HepG2 (cell line): Measurements from ENCODE around the gene HARBI1. TPM values are rescaled to one million over a fixed set of nuclear protein-coding genes. Genes with fewer than 3 reads are reported as not detected.

ENCODE experiments used
- ATAD3A ChIP-seq: sonication (generic); formaldehyde crosslinking; IDR thresholded peaks from 2 replicates; pipeline ENCODE4 v1.4.0; 2020; ENCODE audit warnings: missing genetic modification reagents
- CBFB ChIP-seq: sonication (generic); formaldehyde crosslinking; IDR thresholded peaks from 2 replicates; pipeline ENCODE4 v1.4.0; 2020; ENCODE audit warnings: missing genetic modification reagents
- CHD2 ChIP-seq: IDR thresholded peaks from 2 replicates; pipeline ENCODE4 v1.6.1; 2011; ENCODE audit warnings: low read depth, low read length, improper control_type of control experiment
- DNMT1 ChIP-seq: sonication (generic); formaldehyde crosslinking; IDR thresholded peaks from 2 replicates; pipeline ENCODE4 v1.5.1; 2020; ENCODE audit warnings: mild to moderate bottlenecking, missing genetic modification reagents
- JUN ChIP-seq: sonication (generic); formaldehyde crosslinking; IDR thresholded peaks from 2 replicates; pipeline ENCODE4 v1.4.0; 2020; ENCODE audit warnings: mild to moderate bottlenecking, missing genetic modification reagents
- MIER3 ChIP-seq: IDR thresholded peaks from 2 replicates; pipeline ENCODE4 v1.6.1; 2016; ENCODE audit warnings: missing compliant biosample characterization, borderline replicate concordance
- NCOA1 ChIP-seq: sonication (generic); formaldehyde crosslinking; IDR thresholded peaks from 2 replicates; pipeline ENCODE4 v1.9.0; 2021; ENCODE audit warnings: missing genetic modification reagents
- NONO ChIP-seq, 2 experiments: fragments of 450-650 bp in 1 of 2; sonication (generic) in 1 of 2; formaldehyde crosslinking in 1 of 2; IDR thresholded peaks in 1 of 2; conservative IDR thresholded peaks in 1 of 2; 2 replicates each; pipeline versions ENCODE4 v1.6.1 to v1.8.0; 2017 to 2022; ENCODE audit warnings: mild to moderate bottlenecking in 1 of 2, missing genetic modification reagents in 1 of 2, moderate library complexity in 1 of 2
- PHB2 ChIP-seq: fragments of 450-650 bp; IDR thresholded peaks from 2 replicates; pipeline ENCODE4 v1.6.1; 2018; ENCODE audit not compliant: partially characterized antibody
- RAD21 ChIP-seq: fragments of 450-650 bp; formaldehyde crosslinking; IDR thresholded peaks from 2 replicates; pipeline ENCODE4 v1.5.0; 2020; ENCODE audit warnings: mild to moderate bottlenecking
- SMAD9 ChIP-seq: sonication (generic); formaldehyde crosslinking; IDR thresholded peaks from 2 replicates; pipeline ENCODE4 v1.5.1; 2020; ENCODE audit warnings: mild to moderate bottlenecking, missing genetic modification reagents
- SP1 ChIP-seq, 2 experiments: fragments of 450-650 bp in 1 of 2; sonication (generic) in 1 of 2; formaldehyde crosslinking in 1 of 2; IDR thresholded peaks; 2 replicates each; pipeline versions ENCODE4 v1.4.0 to v1.6.1; 2016 to 2020; ENCODE audit warnings: missing genetic modification reagents in 1 of 2
- SP2 ChIP-seq: sonication (generic); formaldehyde crosslinking; IDR thresholded peaks from 2 replicates; pipeline ENCODE4 v1.5.1; 2020; ENCODE audit warnings: mild to moderate bottlenecking, missing genetic modification reagents
- ZBTB2 ChIP-seq: sonication (generic); formaldehyde crosslinking; IDR thresholded peaks from 2 replicates; pipeline ENCODE4 v1.8.0; 2022; ENCODE audit warnings: low read depth, missing genetic modification reagents
- ZNF333 ChIP-seq: sonication (generic); formaldehyde crosslinking; IDR thresholded peaks from 2 replicates; pipeline ENCODE4 v1.4.0; 2020; ENCODE audit warnings: mild to moderate bottlenecking, missing genetic modification reagents, borderline replicate concordance
- ZNF383 ChIP-seq: sonication (generic); formaldehyde crosslinking; IDR thresholded peaks from 2 replicates; pipeline ENCODE4 v1.4.0; 2020; ENCODE audit warnings: missing genetic modification reagents, mild to moderate bottlenecking, borderline replicate concordance
- ZNF619 ChIP-seq: sonication (generic); formaldehyde crosslinking; IDR thresholded peaks from 2 replicates; pipeline ENCODE4 v1.4.0; 2020; ENCODE audit warnings: mild to moderate bottlenecking, missing genetic modification reagents
- ZNF670 ChIP-seq: sonication (generic); formaldehyde crosslinking; IDR thresholded peaks from 2 replicates; pipeline ENCODE4 v1.8.0; 2022; ENCODE audit warnings: mild to moderate bottlenecking, missing genetic modification reagents, borderline replicate concordance
- ZNF749 ChIP-seq: sonication (generic); formaldehyde crosslinking; IDR thresholded peaks from 2 replicates; pipeline ENCODE4 v1.8.0; 2022; ENCODE audit warnings: mild to moderate bottlenecking, missing genetic modification reagents, moderate library complexity, borderline replicate concordance
- polyA plus RNA-seq, 8 experiments: library from polyadenylated mRNA; depleted of rRNA in 3 of 8; stranded (reverse) in 7 of 8; unstranded in 1 of 8; fragments of >200 nt; fragmentation: Illumina TruSeq in 4 of 8; extraction: Trizol in 4 of 8; gene quantifications; 2 replicates each; pipeline versions ENCODE4 v1.2.1 to v1.2.3, GENCODE V29; 2011 to 2016; ENCODE audit warnings: low read depth in 4 of 8, missing spikeins in 1 of 8, mixed read lengths in 1 of 8; ENCODE audit not compliant: insufficient read depth in 1 of 8
- total RNA-seq, 5 experiments: library from RNA; depleted of rRNA; stranded (reverse); fragments of >200 nt; fragmentation: Illumina TruSeq; extraction: Trizol; gene quantifications; 2 replicates each; pipeline ENCODE4 v1.2.3, GENCODE V29; 2016; ENCODE audit warnings: low read depth in 1 of 5
- TF ChIP-seq, protein P1 (sequence below): sonication (generic); formaldehyde crosslinking; IDR thresholded peaks from 2 replicates; pipeline ENCODE4 v1.9.0; 2022; ENCODE audit warnings: missing genetic modification reagents, mild to moderate bottlenecking, borderline replicate concordance
- TF ChIP-seq, protein P2 (sequence below): IDR thresholded peaks from 2 replicates; pipeline ENCODE4 v1.6.1; 2012; ENCODE audit warnings: low read depth, low read length, improper control_type of control experiment

The HARBI1 gene
- total and polyA plus RNA-seq, 2 of the 13 experiments (the other 11 are each of a cell fraction or from before 2014, with no cell fraction given): 2.5 to 4.8 TPM

- TF ChIP-seq, protein P1, sequence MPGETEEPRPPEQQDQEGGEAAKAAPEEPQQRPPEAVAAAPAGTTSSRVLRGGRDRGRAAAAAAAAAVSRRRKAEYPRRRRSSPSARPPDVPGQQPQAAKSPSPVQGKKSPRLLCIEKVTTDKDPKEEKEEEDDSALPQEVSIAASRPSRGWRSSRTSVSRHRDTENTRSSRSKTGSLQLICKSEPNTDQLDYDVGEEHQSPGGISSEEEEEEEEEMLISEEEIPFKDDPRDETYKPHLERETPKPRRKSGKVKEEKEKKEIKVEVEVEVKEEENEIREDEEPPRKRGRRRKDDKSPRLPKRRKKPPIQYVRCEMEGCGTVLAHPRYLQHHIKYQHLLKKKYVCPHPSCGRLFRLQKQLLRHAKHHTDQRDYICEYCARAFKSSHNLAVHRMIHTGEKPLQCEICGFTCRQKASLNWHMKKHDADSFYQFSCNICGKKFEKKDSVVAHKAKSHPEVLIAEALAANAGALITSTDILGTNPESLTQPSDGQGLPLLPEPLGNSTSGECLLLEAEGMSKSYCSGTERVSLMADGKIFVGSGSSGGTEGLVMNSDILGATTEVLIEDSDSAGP (CRISPR knock-in tag): no peak; the same call in 1 of the 2 replicates
- TF ChIP-seq ZNF670 (CRISPR knock-in tag) (no peak; the same call in 1 of the 2 replicates), ZNF333 (CRISPR knock-in tag) (no peak), CHD2 (no peak), CBFB (0 out of 2 replicates have a peak, but pooled peaks have one; percentile 22), ZNF383 (CRISPR knock-in tag) (no peak), JUN (CRISPR knock-in tag) (peak; percentile 94), ZNF749 (CRISPR knock-in tag) (no peak), RAD21 (no peak), SP2 (CRISPR knock-in tag) (no peak), NCOA1 (no peak), PHB2 (no peak), DNMT1 (CRISPR knock-in tag) (no peak), ATAD3A (CRISPR knock-in tag) (no peak), NONO (IDR thresholded peaks at IDR 0.05) (no peak), NONO (CRISPR knock-in tag; conservative IDR thresholded peaks at IDR 0.05) (no peak; the same call in 1 of the 2 replicates), ZNF619 (no peak), SMAD9 (CRISPR knock-in tag) (no peak), MIER3 (CRISPR knock-in tag) (peak; percentile 80; the same call in 1 of the 2 replicates), ZBTB2 (CRISPR knock-in tag) (no peak), SP1 (IDR thresholded peaks at IDR 0.05) (no peak), SP1 (CRISPR knock-in tag; IDR thresholded peaks at IDR 0.05) (no peak)
- TF ChIP-seq, protein P2, sequence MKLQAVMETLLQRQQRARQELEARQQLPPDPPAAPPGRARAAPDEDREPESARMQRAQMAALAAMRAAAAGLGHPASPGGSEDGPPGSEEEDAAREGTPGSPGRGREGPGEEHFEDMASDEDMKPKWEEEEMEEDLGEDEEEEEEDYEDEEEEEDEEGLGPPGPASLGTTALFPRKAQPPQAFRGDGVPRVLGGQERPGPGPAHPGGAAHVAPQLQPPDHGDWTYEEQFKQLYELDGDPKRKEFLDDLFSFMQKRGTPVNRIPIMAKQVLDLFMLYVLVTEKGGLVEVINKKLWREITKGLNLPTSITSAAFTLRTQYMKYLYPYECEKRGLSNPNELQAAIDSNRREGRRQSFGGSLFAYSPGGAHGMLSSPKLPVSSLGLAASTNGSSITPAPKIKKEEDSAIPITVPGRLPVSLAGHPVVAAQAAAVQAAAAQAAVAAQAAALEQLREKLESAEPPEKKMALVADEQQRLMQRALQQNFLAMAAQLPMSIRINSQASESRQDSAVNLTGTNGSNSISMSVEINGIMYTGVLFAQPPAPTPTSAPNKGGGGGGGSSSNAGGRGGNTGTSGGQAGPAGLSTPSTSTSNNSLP: peak; percentile 99
These were observed 62.5 kb downstream of the HARBI1 start (continued) for GRCh38 chr11:46554213-46555147.
